NCI-H510A treated with DMSO at 0.1 percent for 48 hours (cell line): ENCODE results near the gene BNC1.
"Not testable (repeated sequence)": the region's sequence is repeated elsewhere in the genome, so short reads cannot be mapped to it uniquely, and the experiment has no call there.

Experiments
- DNase-seq: peaks from one replicate; lab custom pipeline; 2025; lab: John Stamatoyannopoulos, UW

BNC1 gene

DNA sequence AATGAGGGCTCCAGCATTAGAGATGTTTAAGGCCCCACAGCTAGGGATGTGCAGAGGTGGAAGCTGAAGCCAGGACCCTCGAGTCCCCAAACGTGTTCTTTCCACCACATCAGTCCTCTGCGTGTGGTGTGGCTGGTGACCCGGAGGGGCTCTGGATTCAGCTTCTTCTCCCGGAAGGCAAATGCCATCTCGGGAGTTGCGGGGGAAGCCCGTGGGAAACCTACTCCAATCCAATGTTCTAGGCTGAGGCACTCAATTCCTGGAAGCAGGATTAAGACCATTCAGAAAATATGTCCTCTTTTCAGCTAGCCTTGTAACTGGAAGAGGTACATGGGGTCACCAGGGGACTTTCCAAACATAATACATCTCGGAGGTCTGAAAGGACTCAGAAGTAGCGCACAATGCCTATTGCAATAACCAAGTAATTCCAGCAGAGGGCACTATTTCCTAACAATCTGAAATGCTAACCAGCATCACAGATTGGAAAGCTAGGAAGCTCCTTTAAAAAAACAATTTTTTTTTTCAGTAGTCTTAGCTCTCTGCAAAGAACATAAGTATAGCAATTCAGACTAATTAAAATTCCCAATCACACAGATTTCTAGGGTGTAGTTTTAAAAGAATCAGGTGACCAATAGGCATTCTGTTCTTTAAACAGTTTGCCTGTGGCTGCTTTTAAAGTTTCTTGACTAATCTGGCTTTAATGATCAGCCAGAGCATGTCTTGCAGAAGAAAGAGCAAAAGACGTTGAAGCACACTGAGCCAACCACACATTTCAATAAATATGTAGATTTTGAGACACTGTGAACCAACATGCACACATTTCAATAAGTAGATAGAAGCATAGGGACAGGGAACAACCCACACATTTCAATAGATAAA is 36.1 kb downstream of the BNC1 start:
- DNase-seq = peak; percentile 47

DNA sequence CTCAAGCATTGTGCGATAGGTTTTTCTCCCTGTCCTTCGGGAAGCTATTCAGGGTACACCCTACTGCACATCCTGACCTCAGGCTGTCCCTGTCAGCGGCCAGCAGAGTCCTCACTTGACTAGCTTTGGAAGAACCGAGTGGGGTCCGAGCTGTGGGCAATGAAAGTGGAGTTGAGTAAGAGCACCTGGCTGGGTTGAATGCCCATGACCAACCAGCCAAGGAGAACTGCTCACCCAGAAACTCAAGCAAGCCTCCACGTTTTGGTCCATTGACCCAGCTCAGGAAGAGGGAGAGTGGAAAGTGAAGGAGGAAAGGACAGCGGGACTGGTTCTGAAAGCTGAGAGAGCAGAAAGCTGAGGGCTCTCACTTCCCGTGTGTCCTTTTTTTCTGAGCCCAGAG is 40.8 kb downstream of the BNC1 start:
- no peak for DNase-seq

DNA sequence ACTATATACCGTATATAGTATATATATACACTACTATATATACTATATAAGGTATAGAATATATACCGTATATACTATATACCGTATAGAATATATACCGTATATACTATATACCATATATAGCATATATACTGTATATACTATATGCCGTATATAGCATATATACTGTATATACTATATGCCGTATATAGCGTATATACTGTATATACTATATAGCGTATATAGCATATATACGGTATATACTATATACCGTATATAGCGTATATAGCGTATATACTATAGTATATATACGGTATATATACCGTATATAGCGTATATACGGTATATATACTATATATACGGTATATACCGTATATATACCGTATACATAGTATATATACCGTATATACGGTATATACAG is 54.2 kb downstream of the BNC1 start:
- DNase-seq = no peak

- DNase-seq = no peak
These were observed 59.0 kb downstream of the BNC1 start for GRCh38 chr15:83225449-83225848.

DNA sequence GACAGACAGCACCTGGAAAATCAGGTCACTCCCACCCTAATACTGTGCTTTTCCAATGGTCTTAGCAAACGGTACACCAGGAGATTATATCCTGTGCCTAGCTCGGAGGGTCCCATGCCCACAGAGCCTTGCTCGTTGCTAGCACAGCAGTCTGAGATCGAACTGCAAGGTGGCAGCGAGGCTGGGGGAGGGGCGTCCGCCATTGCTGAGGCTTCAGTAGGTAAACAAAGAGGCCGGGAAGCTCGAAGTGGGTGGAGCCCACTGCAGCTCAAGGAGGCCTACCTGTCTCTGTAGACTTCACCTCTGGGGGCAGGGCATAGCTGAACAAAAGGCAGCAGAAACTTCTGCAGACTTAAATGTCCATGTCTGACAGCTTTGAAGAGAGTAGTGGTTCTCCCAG is 62.7 kb downstream of the BNC1 start:
- not testable (repeated sequence) for DNase-seq

- no peak for DNase-seq
These were observed 65.4 kb downstream of the BNC1 start for GRCh38 chr15:83219026-83219425.

- no peak for DNase-seq
These were observed 69.2 kb downstream of the BNC1 start for GRCh38 chr15:83215306-83215705.

GRCh38 chr15:83210619-83211018 is 73.8 kb downstream of the BNC1 start:
- peak; percentile 60 for DNase-seq

GRCh38 chr15:83209333-83209732 is 75.1 kb downstream of the BNC1 start:
- DNase-seq = no peak

- DNase-seq = peak; percentile 30
These were observed 76.2 kb downstream of the BNC1 start for GRCh38 chr15:83208367-83208661.

DNA sequence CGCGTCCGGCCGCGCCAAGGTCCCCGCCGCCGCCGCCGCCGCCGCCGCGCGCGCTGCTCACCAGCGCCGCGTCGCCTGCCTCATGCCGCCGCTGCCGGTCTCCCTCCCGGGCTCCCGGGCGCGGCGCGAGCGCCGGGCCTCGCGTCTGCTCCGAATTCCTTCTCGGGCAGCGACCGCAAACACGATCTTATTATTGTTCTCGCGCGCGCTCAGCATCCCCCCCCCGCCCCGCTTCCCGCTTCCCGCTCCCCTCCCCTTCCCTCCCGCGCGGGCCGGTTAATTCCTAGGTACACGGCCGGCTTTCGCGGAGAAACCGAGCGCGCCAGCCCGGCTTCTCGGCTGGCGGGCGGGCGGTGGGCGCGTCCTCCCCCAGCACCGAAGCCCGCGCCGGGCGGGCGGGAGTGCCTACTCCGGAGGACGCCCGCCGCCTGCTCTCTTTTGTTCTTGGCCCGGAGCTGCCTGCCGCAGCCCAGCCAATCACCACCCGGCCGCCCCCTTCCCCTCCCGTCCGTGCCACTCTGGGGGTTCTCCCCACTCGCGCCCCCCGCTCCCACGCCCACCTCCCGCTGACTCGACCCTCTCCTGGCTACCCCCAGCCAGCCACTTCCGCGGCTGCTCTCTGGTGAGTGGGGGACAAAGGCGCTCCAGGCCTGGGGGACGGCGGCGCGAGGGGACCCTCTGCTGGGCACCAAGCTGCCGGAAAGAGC is 76.7 kb downstream of the BNC1 start, which contains the start of gene HDGFL3:
Gene HDGFL3 (minus strand): TSS at position 164 of the 707 bp plus-strand sequence. CDS start 409 bp downstream, outside the sequence.
- no peak for DNase-seq

GRCh38 chr15:83207009-83207659 is 77.3 kb downstream of the BNC1 start:
- DNase-seq = no peak

DNA sequence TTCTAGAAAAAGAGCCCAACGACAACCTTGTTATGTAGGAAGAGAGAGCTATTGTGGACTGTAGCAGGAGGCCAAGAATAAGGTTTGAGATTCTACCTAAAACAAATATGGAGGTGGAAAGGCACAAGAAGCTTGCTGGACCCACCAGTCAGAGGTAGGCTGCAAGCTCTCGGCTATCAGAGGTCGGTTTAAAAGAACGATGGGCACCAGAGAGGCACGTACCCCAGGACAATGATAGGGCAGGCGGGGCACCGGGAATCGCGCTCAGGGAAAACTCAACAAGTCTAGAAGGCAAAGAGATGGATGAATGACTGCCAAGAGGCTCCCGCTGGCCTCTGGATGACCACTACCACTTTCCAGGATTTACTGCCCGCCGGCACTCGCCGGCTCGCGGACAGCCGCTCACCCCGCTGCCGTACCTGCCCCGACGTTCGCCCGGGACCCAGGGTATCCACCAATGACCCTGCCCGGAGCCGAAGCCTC is 77.9 kb downstream of the BNC1 start:
- DNase-seq = peak; percentile 31
